HepG2 (cell line): Measurements from ENCODE around the gene CYP4F8. TPM values are rescaled to one million over a fixed set of nuclear protein-coding genes. Genes with fewer than 3 reads are reported as not detected.

Source experiments
- ATAC-seq: fragments of 200-7000 bp; cut with Tn5 transposase; 3 replicates; pipeline ENCODE4 v1.9.1; 2020; ENCODE audit warnings: mild to moderate bottlenecking, moderate library complexity
- BruUV-seq: library from RNA; stranded (reverse); fragments of 400-500 nt; replicated peaks from 2 replicates; lab custom pipeline; 2021; lab: Mats Ljungman, UMichigan
- CTCF ChIA-PET: fragments of 300-600 bp; formaldehyde crosslinking; extraction: SDS; loops from one replicate; lab custom pipeline; 2021; ENCODE audit warnings: low total read pairs, inconsistent platforms, low intra/inter-chr PET ratio; lab: Yijun Ruan, JAX
- POLR2A ChIA-PET: fragments of 350-600 bp; sonication (Branson Sonifier 250); formaldehyde crosslinking; loops from one replicate; lab custom pipeline; 2020; ENCODE audit warnings: antibody characterized with exemption, inconsistent platforms; lab: Yijun Ruan, JAX
- DNase-seq: peaks from one replicate; pipeline ENCODE4 v3.0.0-alpha.2; 2015; ENCODE audit warnings: low spot score
- FAIRE-seq: peaks from 3 replicates; lab custom pipeline; 2011; peaks lifted over from hg19 to GRCh38; lab: Jason Lieb, UNC
- H2AFZ ChIP-seq: one replicate; pipeline ENCODE4 v1.6.1; 2011; ENCODE audit warnings: low read length, inconsistent platforms
- H3K27ac ChIP-seq: fragments of 300-600 bp; 3 replicates; pipeline ENCODE4 v1.8.0; 2011; ENCODE audit warnings: mixed run types, mild to moderate bottlenecking, mixed read lengths, low read length, inconsistent platforms; ENCODE audit not compliant: insufficient read depth; ENCODE audit errors: extremely low read length
- H3K27me3 ChIP-seq, 2 experiments: fragments of 200-600 bp in 1 of 2; 2 replicates in 1 of 2; 3 replicates in 1 of 2; pipeline versions ENCODE4 v1.6.0 to v1.8.0; 2011; ENCODE audit warnings: low read length in 2 of 2, mild to moderate bottlenecking in 2 of 2, moderate library complexity in 2 of 2, inconsistent platforms in 1 of 2; ENCODE audit not compliant: insufficient read depth in 2 of 2, control insufficient read depth in 1 of 2
- H3K36me3 ChIP-seq, 2 experiments: fragments of 200-600 bp in 1 of 2; replicated peaks in 1 of 2; 2 replicates in 1 of 2; 3 replicates in 1 of 2; pipeline versions ENCODE4 v1.5.1 to v1.8.0; 2011; ENCODE audit warnings: low read length in 2 of 2, inconsistent platforms in 1 of 2; ENCODE audit not compliant: insufficient read depth in 2 of 2, control insufficient read depth in 1 of 2
- H3K4me1 ChIP-seq: 2 replicates; pipeline ENCODE4 v1.5.1; 2012; ENCODE audit warnings: low read length, inconsistent platforms; ENCODE audit not compliant: insufficient read depth
- H3K4me2 ChIP-seq: 2 replicates; pipeline ENCODE4 v1.6.0; 2011; ENCODE audit warnings: low read depth, low read length, inconsistent platforms
- H3K4me3 ChIP-seq, 3 experiments: fragments of 200-600 bp in 1 of 3; sonication (generic), shearing (Covaris generic) in 1 of 3; replicated peaks in 1 of 3; 2 replicates each; pipeline ENCODE4 v1.5.1; 2011 to 2016; ENCODE audit warnings: low read length in 3 of 3, inconsistent platforms in 2 of 3, low read depth in 2 of 3, mild to moderate bottlenecking in 2 of 3, control low read depth in 1 of 3, mixed read lengths in 1 of 3; ENCODE audit not compliant: insufficient read depth in 1 of 3
- H3K79me2 ChIP-seq: one replicate; pipeline ENCODE4 v1.6.1; 2011; ENCODE audit warnings: low read length, inconsistent platforms; ENCODE audit not compliant: insufficient read depth
- H3K9ac ChIP-seq: 2 replicates; pipeline ENCODE4 v1.6.0; 2011; ENCODE audit warnings: mild to moderate bottlenecking, low read depth, low read length, inconsistent platforms; ENCODE audit not compliant: insufficient read depth
- H3K9me3 ChIP-seq: 2 replicates; pipeline ENCODE4 v1.5.1; 2012; ENCODE audit warnings: mild to moderate bottlenecking, low read length
- H4K20me1 ChIP-seq: 2 replicates; pipeline ENCODE4 v1.6.0; 2011; ENCODE audit warnings: inconsistent platforms, mild to moderate bottlenecking, low read length, moderate library complexity; ENCODE audit not compliant: insufficient read depth
- CERS6 ChIP-seq: sonication (generic); formaldehyde crosslinking; IDR thresholded peaks from 2 replicates; pipeline ENCODE4 v1.5.0; 2020; ENCODE audit warnings: missing genetic modification reagents
- DNMT1 ChIP-seq: sonication (generic); formaldehyde crosslinking; IDR thresholded peaks from 2 replicates; pipeline ENCODE4 v1.5.1; 2020; ENCODE audit warnings: mild to moderate bottlenecking, missing genetic modification reagents
- EEA1 ChIP-seq: sonication (generic); formaldehyde crosslinking; IDR thresholded peaks from 2 replicates; pipeline ENCODE4 v1.5.1; 2020; ENCODE audit warnings: mild to moderate bottlenecking, missing genetic modification reagents, borderline replicate concordance
- HNF4A ChIP-seq: sonication (generic); formaldehyde crosslinking; IDR thresholded peaks from 2 replicates; pipeline ENCODE4 v1.4.0; 2020; ENCODE audit warnings: missing genetic modification reagents
- KDM5A ChIP-seq: fragments of 200-600 bp; sonication (generic); IDR thresholded peaks from 2 replicates; pipeline ENCODE4 v1.7.0; 2018; ENCODE audit warnings: antibody characterized with exemption, mild to moderate bottlenecking, low read length, borderline replicate concordance
- MAZ ChIP-seq, 2 experiments: sonication (generic) in 1 of 2; formaldehyde crosslinking in 1 of 2; IDR thresholded peaks; 2 replicates each; pipeline versions ENCODE4 v1.5.0 to v1.6.1; 2012 to 2020; ENCODE audit warnings: low read depth in 2 of 2, mild to moderate bottlenecking in 2 of 2, borderline replicate concordance in 1 of 2, improper control_type of control experiment in 1 of 2, low read length in 1 of 2, missing genetic modification reagents in 1 of 2, moderate library complexity in 1 of 2
- MBNL3 ChIP-seq: fragments of 250-450 bp; sonication (Bioruptor Pico); conservative IDR thresholded peaks from 2 replicates; pipeline ENCODE4 v1.8.0; 2022; ENCODE audit warnings: mild to moderate bottlenecking, inconsistent platforms
- MIER2 ChIP-seq: IDR thresholded peaks from 2 replicates; pipeline ENCODE4 v1.6.1; 2016; ENCODE audit warnings: missing biosample characterization, missing genetic modification reagents
- NCOR1 ChIP-seq: fragments of 200-600 bp; sonication (generic); IDR thresholded peaks from 2 replicates; pipeline ENCODE4 v1.7.0; 2017; ENCODE audit warnings: antibody characterized with exemption, low read length, borderline replicate concordance
- TEAD3 ChIP-seq: optimal IDR thresholded peaks from 2 replicates; pipeline ENCODE3; 2016; ENCODE audit warnings: borderline replicate concordance
- THAP7 ChIP-seq: sonication (generic); formaldehyde crosslinking; IDR thresholded peaks from 2 replicates; pipeline ENCODE4 v1.8.1; 2023; ENCODE audit warnings: mild to moderate bottlenecking, missing genetic modification reagents
- THAP8 ChIP-seq: sonication (generic); formaldehyde crosslinking; IDR thresholded peaks from 2 replicates; pipeline ENCODE4 v1.5.1; 2020; ENCODE audit warnings: missing genetic modification reagents, mild to moderate bottlenecking, borderline replicate concordance
- ZNF101 ChIP-seq: sonication (generic); formaldehyde crosslinking; IDR thresholded peaks from 2 replicates; pipeline ENCODE4 v1.4.0; 2020; ENCODE audit warnings: mild to moderate bottlenecking, low read depth, missing genetic modification reagents, borderline replicate concordance
- ZNF281 ChIP-seq: sonication (generic); formaldehyde crosslinking; IDR thresholded peaks from 2 replicates; pipeline ENCODE4 v1.4.0; 2020; ENCODE audit warnings: missing genetic modification reagents, borderline replicate concordance
- ZNF567 ChIP-seq: sonication (generic); formaldehyde crosslinking; IDR thresholded peaks from 2 replicates; pipeline ENCODE4 v1.8.1; 2023; ENCODE audit warnings: mild to moderate bottlenecking, missing genetic modification reagents, borderline replicate concordance
- WGBS: methylation state at CpG from one replicate; pipeline ENCODE4 v1.1.6; 2017; ENCODE audit warnings: low lambda C conversion rate; 5-methylcytosine and 5-hydroxymethylcytosine counted together
- in situ Hi-C: cut with HindIII; loops from 2 replicates; pipeline ENCODE4 v1.10.0; 2017; ENCODE audit warnings: low pct_unique_long_range_greater_than_20kb; ENCODE audit not compliant: extremely low pct_ligation_motif_present
- intact Hi-C: fragments of 100-400 bp; cut with micrococcal nuclease; formaldehyde crosslinking; loops from one replicate; pipeline ENCODE4 v1.10.0; 2022; ENCODE audit not compliant: unreplicated experiment
- polyA plus RNA-seq, 8 experiments: library from polyadenylated mRNA; depleted of rRNA in 3 of 8; stranded (reverse) in 7 of 8; unstranded in 1 of 8; fragments of >200 nt; fragmentation: Illumina TruSeq in 4 of 8; extraction: Trizol in 4 of 8; gene quantifications; 2 replicates each; pipeline versions ENCODE4 v1.2.1 to v1.2.3, GENCODE V29; 2011 to 2016; ENCODE audit warnings: low read depth in 4 of 8, missing spikeins in 1 of 8, mixed read lengths in 1 of 8; ENCODE audit not compliant: insufficient read depth in 1 of 8
- total RNA-seq, 5 experiments: library from RNA; depleted of rRNA; stranded (reverse); fragments of >200 nt; fragmentation: Illumina TruSeq; extraction: Trizol; gene quantifications; 2 replicates each; pipeline ENCODE4 v1.2.3, GENCODE V29; 2016; ENCODE audit warnings: low read depth in 1 of 5

CYP4F8 gene
- total and polyA plus RNA-seq, 2 of the 13 experiments (the other 11 are each of a cell fraction or from before 2014, with no cell fraction given): not detected

- intact Hi-C loops: no loop called here
- Histone ChIP-seq H3K27ac (no peak overlapping the region), H4K20me1 (no peaks in the 10 kb centered on the region), H2AFZ (no peak overlapping the region), H3K36me3 (no peaks in the 10 kb centered on the region), H3K4me1 (no peaks in the 10 kb centered on the region), H3K27me3 (no peaks in the 10 kb centered on the region; a peak in 1 of 5 replicates), H3K4me3 (no peak overlapping the region), H3K4me2 (no peak overlapping the region), H3K9ac (no peak overlapping the region), H3K79me2 (no peaks in the 10 kb centered on the region), H3K9me3 (no peaks in the 10 kb centered on the region)
- ChIA-PET CTCF (no interaction called here), POLR2A (no interaction called here)
- DNase-seq (no peak), ATAC-seq (no peak), FAIRE-seq (no peak)
- 40% methylated on average over 4 of the region's 4 CpGs for WGBS
- no TSS peak for BruUV-seq
- in situ Hi-C loops: no loop called here
- TF ChIP-seq MBNL3 (CRISPR knock-in tag): no peak
- no peak for TF ChIP-seq KDM5A
- no peak for TF ChIP-seq NCOR1
- TF ChIP-seq DNMT1: no peak
- no peak for TF ChIP-seq HNF4A (CRISPR knock-in tag)
- TF ChIP-seq TEAD3 (CRISPR knock-in tag): no peak
- no peak for TF ChIP-seq ZNF281
- TF ChIP-seq ZNF101 (CRISPR knock-in tag): no peak
- no peak for TF ChIP-seq THAP8 (CRISPR knock-in tag)
- no peak for TF ChIP-seq CERS6
- no peak for TF ChIP-seq ZNF567 (CRISPR knock-in tag)
- no peak for TF ChIP-seq EEA1 (CRISPR knock-in tag)
- no peak for TF ChIP-seq MIER2 (CRISPR knock-in tag)
- no peak for TF ChIP-seq MAZ (IDR thresholded peaks at IDR 0.05; ENCODE audit: borderline replicate concordance, low read depth, low read length)
- no peak for TF ChIP-seq MAZ (CRISPR knock-in tag; IDR thresholded peaks at IDR 0.05; ENCODE audit: low read depth)
- no peak for TF ChIP-seq THAP7 (CRISPR knock-in tag)
Observed at GRCh38 chr19:15616183-15616582, 1.2 kb downstream of the CYP4F8 start.
